WTC11 (cell line): ENCODE results near the gene MTX1.

Experiments used
- CREB1 ChIP-seq: sonication (generic); formaldehyde crosslinking; IDR thresholded peaks from 2 replicates; pipeline ENCODE4 v1.8.0; 2023; ENCODE audit warnings: mild to moderate bottlenecking, missing genetic modification reagents
- FOXP1 ChIP-seq: sonication (generic); formaldehyde crosslinking; IDR thresholded peaks from 2 replicates; pipeline ENCODE4 v1.8.0; 2022; ENCODE audit warnings: missing genetic modification reagents, mild to moderate bottlenecking, moderate library complexity, borderline replicate concordance
- IRF2 ChIP-seq: sonication (generic); formaldehyde crosslinking; IDR thresholded peaks from 2 replicates; pipeline ENCODE4 v1.8.0; 2022; ENCODE audit warnings: low read depth, missing genetic modification reagents, borderline replicate concordance
- NFYB ChIP-seq: sonication (generic); formaldehyde crosslinking; conservative IDR thresholded peaks from 2 replicates; pipeline ENCODE4 v1.8.0; 2022; ENCODE audit warnings: low read depth, missing genetic modification reagents
- NR2C2 ChIP-seq: sonication (generic); formaldehyde crosslinking; IDR thresholded peaks from 2 replicates; pipeline ENCODE4 v1.8.0; 2022; ENCODE audit warnings: mild to moderate bottlenecking, missing genetic modification reagents
- SMAD3 ChIP-seq: sonication (generic); formaldehyde crosslinking; IDR thresholded peaks from 2 replicates; pipeline ENCODE4 v1.8.0; 2022; ENCODE audit warnings: missing genetic modification reagents, mild to moderate bottlenecking, borderline replicate concordance
- ZNF263 ChIP-seq: sonication (generic); formaldehyde crosslinking; IDR thresholded peaks from 2 replicates; pipeline ENCODE4 v1.8.1; 2022; ENCODE audit warnings: low read depth, mild to moderate bottlenecking, moderate library complexity, missing genetic modification reagents
- TF ChIP-seq, protein P1 (sequence below): sonication (generic); formaldehyde crosslinking; IDR thresholded peaks from 2 replicates; pipeline ENCODE4 v1.8.0; 2022; ENCODE audit warnings: mild to moderate bottlenecking, missing genetic modification reagents
- TF ChIP-seq, protein P2 (sequence below): fragments of 200-600 bp; IDR thresholded peaks from 2 replicates; pipeline ENCODE4 v1.8.0; 2022; ENCODE audit warnings: antibody characterized with exemption
- TF ChIP-seq, protein P3 (sequence below): sonication (generic); formaldehyde crosslinking; IDR thresholded peaks from 2 replicates; pipeline ENCODE4 v1.8.1; 2022; ENCODE audit warnings: low read depth, mild to moderate bottlenecking, moderate library complexity, missing genetic modification reagents, borderline replicate concordance
- TF ChIP-seq, protein P4 (sequence below): sonication (generic); formaldehyde crosslinking; IDR thresholded peaks from 2 replicates; pipeline ENCODE4 v1.8.0; 2022; ENCODE audit warnings: mild to moderate bottlenecking, missing genetic modification reagents

DNA sequence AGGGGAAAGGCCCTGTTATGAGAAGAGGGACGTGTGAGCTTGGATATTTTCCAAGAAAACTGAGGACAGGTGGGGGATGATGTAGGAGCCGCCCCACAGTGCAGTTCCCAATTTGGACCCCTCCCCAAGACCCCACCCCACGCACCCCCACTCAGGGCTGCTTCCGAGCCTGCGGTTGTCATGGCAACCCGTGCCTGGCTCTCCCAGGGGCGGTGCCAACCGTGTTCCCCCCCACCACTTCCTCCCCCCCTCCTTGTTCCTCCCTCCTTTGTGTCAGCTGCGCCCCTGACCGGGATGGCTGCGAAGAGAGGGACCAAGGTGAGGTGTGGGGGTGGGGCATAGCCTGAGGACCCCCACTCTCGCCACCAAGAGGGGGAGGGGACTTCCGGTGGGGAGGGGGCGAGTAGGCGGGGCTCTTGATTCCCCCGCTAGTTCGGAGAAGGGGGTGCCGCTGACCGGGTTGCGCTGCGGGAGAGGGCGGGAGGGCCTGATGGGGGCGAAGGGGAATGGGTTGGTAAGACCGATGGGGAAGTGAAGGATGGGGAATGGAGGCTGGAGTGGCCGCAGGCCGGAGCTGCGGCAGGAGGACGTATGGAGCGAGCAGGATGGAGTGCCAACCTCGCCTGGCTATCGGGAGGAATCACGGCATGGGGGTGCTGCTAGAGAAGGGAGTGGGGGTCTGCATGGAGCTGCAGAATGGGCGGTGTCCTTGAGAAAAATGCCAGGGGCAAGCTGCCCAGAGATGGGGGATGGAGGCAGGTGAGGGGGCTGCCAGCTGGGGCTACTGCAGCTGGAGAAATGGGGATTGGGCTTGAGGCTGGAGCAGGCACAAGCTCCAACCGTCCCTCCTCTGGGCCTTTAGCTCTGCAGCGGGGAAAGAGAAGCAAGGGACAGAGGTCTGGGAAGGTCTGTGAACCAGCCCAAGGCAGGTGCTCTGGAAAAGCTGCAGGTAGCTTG, 33.9 kb upstream of the MTX1 start:
- TF ChIP-seq CREB1 (CRISPR knock-in tag), result no peak
- TF ChIP-seq, protein P1, sequence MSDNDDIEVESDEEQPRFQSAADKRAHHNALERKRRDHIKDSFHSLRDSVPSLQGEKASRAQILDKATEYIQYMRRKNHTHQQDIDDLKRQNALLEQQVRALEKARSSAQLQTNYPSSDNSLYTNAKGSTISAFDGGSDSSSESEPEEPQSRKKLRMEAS (CRISPR knock-in tag), result no peak
- TF ChIP-seq, protein P2, sequence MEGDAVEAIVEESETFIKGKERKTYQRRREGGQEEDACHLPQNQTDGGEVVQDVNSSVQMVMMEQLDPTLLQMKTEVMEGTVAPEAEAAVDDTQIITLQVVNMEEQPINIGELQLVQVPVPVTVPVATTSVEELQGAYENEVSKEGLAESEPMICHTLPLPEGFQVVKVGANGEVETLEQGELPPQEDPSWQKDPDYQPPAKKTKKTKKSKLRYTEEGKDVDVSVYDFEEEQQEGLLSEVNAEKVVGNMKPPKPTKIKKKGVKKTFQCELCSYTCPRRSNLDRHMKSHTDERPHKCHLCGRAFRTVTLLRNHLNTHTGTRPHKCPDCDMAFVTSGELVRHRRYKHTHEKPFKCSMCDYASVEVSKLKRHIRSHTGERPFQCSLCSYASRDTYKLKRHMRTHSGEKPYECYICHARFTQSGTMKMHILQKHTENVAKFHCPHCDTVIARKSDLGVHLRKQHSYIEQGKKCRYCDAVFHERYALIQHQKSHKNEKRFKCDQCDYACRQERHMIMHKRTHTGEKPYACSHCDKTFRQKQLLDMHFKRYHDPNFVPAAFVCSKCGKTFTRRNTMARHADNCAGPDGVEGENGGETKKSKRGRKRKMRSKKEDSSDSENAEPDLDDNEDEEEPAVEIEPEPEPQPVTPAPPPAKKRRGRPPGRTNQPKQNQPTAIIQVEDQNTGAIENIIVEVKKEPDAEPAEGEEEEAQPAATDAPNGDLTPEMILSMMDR, result no peak
- TF ChIP-seq, protein P3, sequence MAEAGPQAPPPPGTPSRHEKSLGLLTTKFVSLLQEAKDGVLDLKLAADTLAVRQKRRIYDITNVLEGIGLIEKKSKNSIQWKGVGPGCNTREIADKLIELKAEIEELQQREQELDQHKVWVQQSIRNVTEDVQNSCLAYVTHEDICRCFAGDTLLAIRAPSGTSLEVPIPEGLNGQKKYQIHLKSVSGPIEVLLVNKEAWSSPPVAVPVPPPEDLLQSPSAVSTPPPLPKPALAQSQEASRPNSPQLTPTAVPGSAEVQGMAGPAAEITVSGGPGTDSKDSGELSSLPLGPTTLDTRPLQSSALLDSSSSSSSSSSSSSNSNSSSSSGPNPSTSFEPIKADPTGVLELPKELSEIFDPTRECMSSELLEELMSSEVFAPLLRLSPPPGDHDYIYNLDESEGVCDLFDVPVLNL, result no peak
- TF ChIP-seq NFYB, result no peak
- no peak for TF ChIP-seq SMAD3 (CRISPR knock-in tag)
- no peak for TF ChIP-seq IRF2 (CRISPR knock-in tag)
- TF ChIP-seq NR2C2 (CRISPR knock-in tag), result no peak
- no peak for TF ChIP-seq FOXP1
- TF ChIP-seq, protein P4, sequence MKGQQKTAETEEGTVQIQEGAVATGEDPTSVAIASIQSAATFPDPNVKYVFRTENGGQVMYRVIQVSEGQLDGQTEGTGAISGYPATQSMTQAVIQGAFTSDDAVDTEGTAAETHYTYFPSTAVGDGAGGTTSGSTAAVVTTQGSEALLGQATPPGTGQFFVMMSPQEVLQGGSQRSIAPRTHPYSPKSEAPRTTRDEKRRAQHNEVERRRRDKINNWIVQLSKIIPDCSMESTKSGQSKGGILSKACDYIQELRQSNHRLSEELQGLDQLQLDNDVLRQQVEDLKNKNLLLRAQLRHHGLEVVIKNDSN (CRISPR knock-in tag), result no peak
- TF ChIP-seq ZNF263 (CRISPR knock-in tag), result no peak
